ENCODE measurements around the gene ETFA.

GRCh38 chr15:76330080-76330680 is 18.9 kb upstream of the ETFA start:
- TF ChIP-seq CTCF (IDR thresholded peaks at IDR 0.05; ENCODE audit: poor library complexity) (peak; percentile 46), EZH2 (IDR thresholded peaks at IDR 0.05; ENCODE audit: borderline replicate concordance) (no peak), EZH2phosphoT487 (IDR thresholded peaks at IDR 0.05; ENCODE audit: low read depth, severe bottlenecking, unreplicated experiment) (no peak)

Measured in hepatocyte (in vitro differentiated cells).